Heart right ventricle (tissue), 16 donors: Measurements from ENCODE around the gene SPTLC1. TPM values are rescaled to one million over a fixed set of nuclear protein-coding genes. Genes with fewer than 3 reads are reported as not detected.
"Not testable (repeated sequence)": the region's sequence is repeated elsewhere in the genome, so short reads cannot be mapped to it uniquely, and the experiment has no call there.

Source experiments
- ATAC-seq, 8 donors: fragments of 200-7000 bp; cut with Tn5 transposase; one replicate each; pipeline ENCODE4 v1.9.1; 2020; ENCODE audit warnings: mild to moderate bottlenecking in 8 of 8, moderate library complexity in 8 of 8, moderate number of reproducible peaks in 1 of 8
- DNase-seq, 2 donors: peaks; one replicate each; pipeline ENCODE4 v3.0.0-alpha.2; 2020
- H3K27ac ChIP-seq, 10 donors: fragments of 200-600 bp; sonication (generic) in 2 of 10; one replicate each; pipeline versions ENCODE4 v1.5.0 to v1.8.0; 2020 to 2022; ENCODE audit warnings: mild to moderate bottlenecking in 3 of 10
- H3K27me3 ChIP-seq, 7 donors: fragments of 200-600 bp; one replicate each; pipeline ENCODE4 v1.8.0; 2021 to 2022; ENCODE audit warnings: mild to moderate bottlenecking in 2 of 7
- H3K36me3 ChIP-seq, 9 donors: fragments of 200-600 bp; sonication (generic) in 1 of 9; one replicate each; pipeline versions ENCODE4 v1.5.0 to v1.8.0; 2020 to 2022; ENCODE audit warnings: mild to moderate bottlenecking in 2 of 9
- H3K4me1 ChIP-seq, 9 donors: fragments of 200-600 bp; sonication (generic) in 1 of 9; one replicate each; pipeline versions ENCODE4 v1.5.0 to v1.8.0; 2020 to 2022; ENCODE audit warnings: mild to moderate bottlenecking in 4 of 9
- H3K4me3 ChIP-seq, 10 donors: fragments of 200-600 bp; sonication (generic) in 2 of 10; one replicate each; pipeline versions ENCODE4 v1.5.0 to v1.8.0; 2020 to 2022; ENCODE audit warnings: mild to moderate bottlenecking in 7 of 10, moderate library complexity in 2 of 10
- H3K9me3 ChIP-seq, 11 donors: fragments of 200-600 bp in 10 of 11; sonication (generic) in 2 of 11; one replicate each; pipeline versions ENCODE4 v1.5.0 to v1.8.0; 2013 to 2022; ENCODE audit warnings: mild to moderate bottlenecking in 2 of 11, control low read depth in 1 of 11, moderate library complexity in 1 of 11
- CTCF ChIP-seq, 9 donors: fragments of 200-600 bp; sonication (generic) in 2 of 9; IDR thresholded peaks; one replicate each; pipeline versions ENCODE4 v1.5.0 to v1.8.0; 2021 to 2022; ENCODE audit warnings: antibody characterized with exemption in 9 of 9, mild to moderate bottlenecking in 5 of 9, moderate library complexity in 1 of 9
- WGBS, 2 donors: extraction: QIAGEN DNeasy Blood & Tissue Kit; methylation state at CpG; one replicate each; pipeline ENCODE4 v1.1.7; 2013; ENCODE audit warnings: inconsistent platforms in 1 of 2; 5-methylcytosine and 5-hydroxymethylcytosine counted together
- intact Hi-C, 10 donors: fragments of 100-400 bp; cut with DNase I; formaldehyde crosslinking; loops; one replicate each; pipeline versions ENCODE4 v1.11.1 to v1.14.2; 2022
- polyA plus RNA-seq, 2 donors: library from polyadenylated mRNA; stranded (reverse); fragments of 200-250 nt; gene quantifications; one replicate each; pipeline ENCODE4 v1.2.3, GENCODE V29; 2013
- total RNA-seq, 10 donors: library from RNA; stranded (reverse); fragmentation: NEBNext Ultra II Directional in 3 of 10; extraction: Animal tissue kit (Norgen Biotek cat#: 25700) in 3 of 10; gene quantifications; one replicate each; pipeline versions ENCODE4 v1.2.1 to v1.2.4, GENCODE V29; 2021 to 2023
- donor health status: Arrhythmogenic right ventricular cardiomyopathy.
- donor health status: ischemic (EF 13 %, LVEDD 7.1; RV severe dilation, severe dysfunction).
- donor health status: healthy with polysubstance abuse.
- donor health status: DM: no; HTN: yes; CAD: no.
- donor health status: DM: no; HTN: no; CAD: no.
- donor health status: ischemic (EF 25% LVEDD 6.9; RV normal size, moderate dysfunction).
- donor health status: ischemic (EF 25% LVEDD 5.7; RV mildly dilated, moderate dysfunction).
- donor health status: healthy.
- donor health status: DM: yes; HTN: yes; CAD: no.
- donor health status: Ischemic cardiomyopathy.
- donor health status: ischemic (EF 35%, LVEDD 5.7; RV mildly dilated, moderate dysfunction).
- donor health status: nonischemic (EF 11% LVEDD 7.7; RV severe dilation, severe dysfunction).
- donor health status: DM: yes; HTN: yes; CAD: no.
- donor health status: PGD.
- donor health status: ischemic (EF 29% LVEDD 5.4; RV normal size, mild dysfunction).
- donor health status: nonischemic (EF 23%, LVEDD 6.1; RV moderate dilation, normal function).

Gene SPTLC1
- total and polyA plus RNA-seq, 12 donors: 17.1 to 28.1 (median 23.0) TPM

GRCh38 chr9:92160786-92161185, 45.6 kb upstream of the SPTLC1 start:
- intact Hi-C loops: no loop called here
- H3K27me3 ChIP-seq: peaks cover 0 to 5% (median 0%) of the 10 kb centered on the region in 7 donors
- no peak for ATAC-seq
- no peak for DNase-seq
- no peaks in the 10 kb centered on the region for H3K36me3 ChIP-seq
- H3K4me1 ChIP-seq: no peaks in the 10 kb centered on the region
- 89 to 92% methylated on average over 10 of the region's 10 CpGs for WGBS, 2 donors
- peaks cover 0 to 21% (median 0%) of the 10 kb centered on the region in 11 donors for H3K9me3 ChIP-seq
- no peak overlapping the region for H3K27ac ChIP-seq
- TF ChIP-seq CTCF (IDR thresholded peaks at IDR 0.05): no peak
- no peak overlapping the region for H3K4me3 ChIP-seq

- DNase-seq (no peak), ATAC-seq (no peak)
- TF ChIP-seq CTCF (IDR thresholded peaks at IDR 0.05): no peak
- Histone ChIP-seq H3K4me3 (no peak overlapping the region), H3K36me3 (no peaks in the 10 kb centered on the region), H3K27me3 (peaks cover 0 to 5% (median 0%) of the 10 kb centered on the region in 7 donors), H3K9me3 (peaks cover 0 to 4% (median 0%) of the 10 kb centered on the region in 11 donors), H3K27ac (no peak overlapping the region), H3K4me1 (no peaks in the 10 kb centered on the region)
- 76 to 82% methylated on average over 5 of the region's 5 CpGs for WGBS, 2 donors
- intact Hi-C loops: no loop called here
Observed at GRCh38 chr9:92159058-92159457, 43.8 kb upstream of the SPTLC1 start.

GRCh38 chr9:92158097-92158601, 42.9 kb upstream of the SPTLC1 start:
- Histone ChIP-seq H3K9me3 (no peaks in the 10 kb centered on the region), H3K4me1 (no peaks in the 10 kb centered on the region), H3K27me3 (peaks cover 0 to 5% (median 0%) of the 10 kb centered on the region in 7 donors), H3K27ac (no peak overlapping the region), H3K36me3 (no peaks in the 10 kb centered on the region), H3K4me3 (no peak overlapping the region)
- intact Hi-C loops: no loop called here
- DNase-seq: no peak
- no peak for TF ChIP-seq CTCF (IDR thresholded peaks at IDR 0.05)
- WGBS, 2 donors: 72 to 81% methylated on average over 10 of the region's 10 CpGs
- no peak for ATAC-seq

- H3K27me3 ChIP-seq, H3K27ac ChIP-seq, H3K4me1 ChIP-seq, H3K9me3 ChIP-seq, H3K36me3 ChIP-seq, ATAC-seq, DNase-seq, intact Hi-C loops, H3K4me3 ChIP-seq: not testable (repeated sequence)
- 82 to 89% methylated on average over 12 of the region's 12 CpGs for WGBS, 2 donors
Observed at GRCh38 chr9:92155736-92156135, 40.5 kb upstream of the SPTLC1 start.

GRCh38 chr9:92155221-92155620, 40.0 kb upstream of the SPTLC1 start:
- intact Hi-C loops: no loop called here
- Histone ChIP-seq H3K27me3 (peaks cover 0 to 5% (median 0%) of the 10 kb centered on the region in 7 donors), H3K9me3 (no peaks in the 10 kb centered on the region), H3K27ac (no peak overlapping the region), H3K4me1 (peaks cover 0 to 6% (median 0%) of the 10 kb centered on the region in 9 donors), H3K4me3 (no peak overlapping the region), H3K36me3 (no peaks in the 10 kb centered on the region)
- ATAC-seq (no peak), DNase-seq (no peak)
- 87 to 90% methylated on average over 12 of the region's 12 CpGs for WGBS, 2 donors
- TF ChIP-seq CTCF (IDR thresholded peaks at IDR 0.05): no peak

GRCh38 chr9:92153466-92154415, 38.5 kb upstream of the SPTLC1 start:
- intact Hi-C loops, DNase-seq, H3K27me3 ChIP-seq, H3K9me3 ChIP-seq, H3K4me1 ChIP-seq, H3K36me3 ChIP-seq, H3K4me3 ChIP-seq, ATAC-seq: not testable (repeated sequence)
- peak overlapping the region in 1 of 10 donors; percentile 10 for H3K27ac ChIP-seq
- WGBS, 2 donors: 73 to 78% methylated on average over 10 of the region's 10 CpGs
